Right lobe of liver (tissue), 4 donors: ENCODE results near the gene PPP1R27.

Experiments used
- CTCF ChIP-seq, 4 donors: fragments of 200-600 bp in 3 of 4; fragments of 450-650 bp in 1 of 4; IDR thresholded peaks; one replicate each; pipeline versions ENCODE4 v1.5.1 to v1.8.0; 2016 to 2022; ENCODE audit warnings: antibody characterized with exemption in 4 of 4, mild to moderate bottlenecking in 2 of 4
- POLR2A ChIP-seq: fragments of 450-650 bp; IDR thresholded peaks from one replicate; pipeline ENCODE4 v1.6.1; 2017; ENCODE audit warnings: antibody characterized with exemption, mild to moderate bottlenecking
- donor health status: DM: no; HTN: no; CAD: no.
- donor health status: DM: no; HTN: no; CAD: no.
- donor health status: DM: no; HTN: yes; CAD: no.

GRCh38 chr17:81868674-81869220 lies 33.9 kb upstream of the PPP1R27 start:
- TF ChIP-seq CTCF (IDR thresholded peaks at IDR 0.05) (no peak), POLR2A (peak; percentile 21)
